HG02763 (cell line): Measurements from ENCODE around the gene FANCC.
"Not testable (repeated sequence)": the region's sequence is repeated elsewhere in the genome, so short reads cannot be mapped to it uniquely, and the experiment has no call there.

Experiments used
- ATAC-seq: cut with Tn5 transposase; IDR thresholded peaks from one replicate; pipeline ENCODE4 v1.9.1; 2021; ENCODE audit warnings: mild to moderate bottlenecking, moderate library complexity; ENCODE audit not compliant: unreplicated experiment

The FANCC gene

GRCh38 chr9:95242613-95243012 lies 74.9 kb downstream of the FANCC start:
- ATAC-seq: no peak

GRCh38 chr9:95239071-95239470 lies 78.4 kb downstream of the FANCC start:
- ATAC-seq: no peak

GRCh38 chr9:95237336-95237735 lies 80.2 kb downstream of the FANCC start:
- ATAC-seq: no peak

- no peak for ATAC-seq
These were observed 87.5 kb downstream of the FANCC start for GRCh38 chr9:95230046-95230445.

GRCh38 chr9:95229230-95229915 lies 88.1 kb downstream of the FANCC start:
- ATAC-seq: no peak

GRCh38 chr9:95226921-95227320 lies 90.6 kb downstream of the FANCC start:
- ATAC-seq: no peak

GRCh38 chr9:95225726-95226106 lies 91.8 kb downstream of the FANCC start:
- no peak for ATAC-seq

GRCh38 chr9:95225076-95225725 lies 92.3 kb downstream of the FANCC start:
- ATAC-seq: no peak

GRCh38 chr9:95224376-95225019 lies 93.0 kb downstream of the FANCC start:
- no peak for ATAC-seq

- not testable (repeated sequence) for ATAC-seq
These were observed 97.2 kb downstream of the FANCC start for GRCh38 chr9:95220352-95220751.

- no peak for ATAC-seq
These were observed 98.7 kb downstream of the FANCC start for GRCh38 chr9:95218773-95219172.

GRCh38 chr9:95217936-95218335 lies 99.6 kb downstream of the FANCC start:
- ATAC-seq: no peak

- ATAC-seq: no peak
These were observed 102.1 kb downstream of the FANCC start for GRCh38 chr9:95215336-95215898.

- no peak for ATAC-seq
These were observed 104.4 kb downstream of the FANCC start for GRCh38 chr9:95213117-95213516.

GRCh38 chr9:95211028-95211427 lies 106.5 kb downstream of the FANCC start:
- no peak for ATAC-seq

- no peak for ATAC-seq
These were observed 110.1 kb downstream of the FANCC start for GRCh38 chr9:95207403-95207802.

GRCh38 chr9:95206143-95206542 lies 111.4 kb downstream of the FANCC start:
- no peak for ATAC-seq

GRCh38 chr9:95204710-95205109 lies 112.8 kb downstream of the FANCC start:
- no peak for ATAC-seq

- ATAC-seq: no peak
These were observed 113.2 kb downstream of the FANCC start for GRCh38 chr9:95204310-95204709.

GRCh38 chr9:95203019-95203418 lies 114.5 kb downstream of the FANCC start:
- not testable (repeated sequence) for ATAC-seq

- ATAC-seq: no peak
These were observed 115.3 kb downstream of the FANCC start for GRCh38 chr9:95202076-95202681.
